ENCODE data around the gene RARRES1. TPM values are rescaled to one million over a fixed set of nuclear protein-coding genes. Genes with fewer than 3 reads are reported as not detected.

The RARRES1 gene, protein sequence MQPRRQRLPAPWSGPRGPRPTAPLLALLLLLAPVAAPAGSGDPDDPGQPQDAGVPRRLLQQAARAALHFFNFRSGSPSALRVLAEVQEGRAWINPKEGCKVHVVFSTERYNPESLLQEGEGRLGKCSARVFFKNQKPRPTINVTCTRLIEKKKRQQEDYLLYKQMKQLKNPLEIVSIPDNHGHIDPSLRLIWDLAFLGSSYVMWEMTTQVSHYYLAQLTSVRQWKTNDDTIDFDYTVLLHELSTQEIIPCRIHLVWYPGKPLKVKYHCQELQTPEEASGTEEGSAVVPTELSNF
- 0.33 and 0.39 TPM in 2 replicates for total RNA-seq
- 0.56 TPM in 1 of 2 replicates, not detected in the other for polyA plus RNA-seq

DNA sequence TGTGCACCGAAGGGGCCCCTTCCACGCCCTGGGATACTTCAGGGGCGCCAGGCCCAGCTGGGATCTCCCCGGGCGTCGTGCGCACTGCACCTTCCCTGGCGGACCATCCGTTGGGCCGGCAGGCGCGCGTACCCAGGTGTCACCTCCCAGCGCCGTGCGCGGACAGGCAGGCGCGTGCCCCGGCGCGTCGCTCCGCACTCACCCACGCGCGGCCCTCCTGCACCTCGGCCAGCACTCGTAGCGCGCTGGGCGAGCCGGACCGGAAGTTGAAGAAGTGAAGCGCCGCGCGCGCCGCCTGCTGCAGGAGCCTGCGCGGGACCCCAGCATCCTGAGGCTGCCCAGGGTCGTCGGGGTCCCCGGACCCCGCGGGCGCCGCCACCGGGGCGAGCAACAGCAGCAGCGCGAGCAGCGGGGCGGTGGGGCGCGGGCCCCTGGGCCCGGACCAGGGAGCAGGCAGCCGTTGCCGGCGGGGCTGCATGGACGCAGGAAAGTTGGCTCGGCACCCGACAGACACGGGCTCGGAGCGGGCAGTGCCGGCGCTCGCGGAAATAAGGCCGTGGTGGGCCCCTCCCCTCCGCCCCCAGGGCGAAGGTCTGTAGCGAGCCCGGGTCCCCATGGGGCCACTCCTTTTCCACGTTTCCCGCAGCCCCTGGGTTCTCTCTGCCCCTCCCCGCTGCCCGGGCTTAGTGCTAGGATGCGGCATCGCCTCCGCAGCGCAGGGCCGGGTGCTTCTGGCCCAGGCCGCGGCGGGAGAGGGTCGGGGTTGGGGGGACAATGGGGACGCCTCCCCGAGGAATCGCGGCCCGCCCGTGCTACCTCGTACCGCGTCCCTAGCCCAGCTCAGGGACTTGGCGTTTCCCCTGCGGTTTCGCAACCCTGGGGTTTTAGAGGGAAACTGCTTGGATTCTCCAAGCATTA, at the start of gene RARRES1:
RARRES1 (minus strand) TSS at position 520 of the 918 bp plus-strand sequence; CDS start at position 478, 42 bp downstream.
- peaks cover 36% of the 10 kb centered on the region for H3K27me3 ChIP-seq
- H3K9me3 ChIP-seq (ENCODE audit: low read depth) = no peaks in the 10 kb centered on the region
- no peak within 1 kb of the TSS for H3K27ac ChIP-seq
- H3K4me1 ChIP-seq (ENCODE audit: low read depth) = no peaks in the 10 kb centered on the region
- TF ChIP-seq, protein P1, sequence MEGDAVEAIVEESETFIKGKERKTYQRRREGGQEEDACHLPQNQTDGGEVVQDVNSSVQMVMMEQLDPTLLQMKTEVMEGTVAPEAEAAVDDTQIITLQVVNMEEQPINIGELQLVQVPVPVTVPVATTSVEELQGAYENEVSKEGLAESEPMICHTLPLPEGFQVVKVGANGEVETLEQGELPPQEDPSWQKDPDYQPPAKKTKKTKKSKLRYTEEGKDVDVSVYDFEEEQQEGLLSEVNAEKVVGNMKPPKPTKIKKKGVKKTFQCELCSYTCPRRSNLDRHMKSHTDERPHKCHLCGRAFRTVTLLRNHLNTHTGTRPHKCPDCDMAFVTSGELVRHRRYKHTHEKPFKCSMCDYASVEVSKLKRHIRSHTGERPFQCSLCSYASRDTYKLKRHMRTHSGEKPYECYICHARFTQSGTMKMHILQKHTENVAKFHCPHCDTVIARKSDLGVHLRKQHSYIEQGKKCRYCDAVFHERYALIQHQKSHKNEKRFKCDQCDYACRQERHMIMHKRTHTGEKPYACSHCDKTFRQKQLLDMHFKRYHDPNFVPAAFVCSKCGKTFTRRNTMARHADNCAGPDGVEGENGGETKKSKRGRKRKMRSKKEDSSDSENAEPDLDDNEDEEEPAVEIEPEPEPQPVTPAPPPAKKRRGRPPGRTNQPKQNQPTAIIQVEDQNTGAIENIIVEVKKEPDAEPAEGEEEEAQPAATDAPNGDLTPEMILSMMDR (IDR thresholded peaks at IDR 0.05; ENCODE audit: low read depth, low read length) = no peak
- peak; percentile 77 to 79 for DNase-seq (ENCODE audit: low read depth in 1 of 2, low spot score in 1 of 2)
- H3K4me3 ChIP-seq = peak within 1 kb of the TSS; percentile 60
- H3K36me3 ChIP-seq = no peaks in the 10 kb centered on the region

DNA sequence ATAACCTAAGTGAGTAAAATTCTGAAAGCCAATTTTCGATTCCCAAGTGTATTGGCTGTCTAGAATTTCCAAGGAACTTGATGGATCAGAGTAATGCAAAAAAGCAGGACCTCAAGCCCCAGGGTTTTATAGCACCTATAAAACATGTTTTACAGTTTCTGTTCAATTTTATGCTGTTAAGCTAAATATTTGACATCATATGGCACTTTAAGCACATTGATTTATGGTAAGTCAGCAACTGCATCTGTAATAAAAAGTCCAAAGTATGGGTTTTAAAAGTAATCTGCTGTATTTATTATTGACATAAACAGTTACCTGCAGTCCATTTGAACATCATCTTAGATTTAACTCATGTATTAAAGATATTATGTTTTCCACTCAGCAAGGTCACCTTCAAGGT, 49.6 kb upstream of the RARRES1 start:
- Histone ChIP-seq H3K27me3 (no peaks in the 10 kb centered on the region), H3K36me3 (no peaks in the 10 kb centered on the region), H3K4me1 (ENCODE audit: low read depth) (no peaks in the 10 kb centered on the region), H3K27ac (no peak overlapping the region), H3K4me3 (no peak overlapping the region), H3K9me3 (ENCODE audit: low read depth) (no peaks in the 10 kb centered on the region)
- TF ChIP-seq, protein P1 (IDR thresholded peaks at IDR 0.05; ENCODE audit: low read depth, low read length) = no peak
- DNase-seq (ENCODE audit: low read depth in 1 of 2, low spot score in 1 of 2) = no peak

DNA sequence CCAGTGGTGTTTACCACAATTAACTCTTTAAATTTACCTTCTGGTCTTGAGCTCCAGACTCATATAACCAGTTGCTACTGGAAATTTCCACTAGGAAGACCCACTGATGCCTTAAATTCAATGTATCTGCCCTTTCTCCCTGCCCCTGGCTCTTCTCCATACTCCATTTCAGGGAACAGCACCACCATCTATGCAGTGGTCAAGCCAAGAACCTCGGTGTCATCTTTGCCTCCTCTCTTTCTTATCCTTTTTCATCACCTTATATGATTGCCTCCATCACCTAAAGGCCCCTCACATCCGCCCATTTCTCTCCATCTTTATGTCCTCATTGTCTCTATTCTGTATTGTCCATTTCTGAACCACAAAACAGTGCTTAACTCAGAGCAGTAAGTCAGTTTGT, 48.9 kb upstream of the RARRES1 start:
- Histone ChIP-seq H3K9me3 (ENCODE audit: low read depth) (no peaks in the 10 kb centered on the region), H3K27ac (no peak overlapping the region), H3K4me3 (no peak overlapping the region), H3K27me3 (no peaks in the 10 kb centered on the region), H3K36me3 (no peaks in the 10 kb centered on the region), H3K4me1 (ENCODE audit: low read depth) (no peaks in the 10 kb centered on the region)
- DNase-seq (ENCODE audit: low read depth in 1 of 2, low spot score in 1 of 2) = no peak
- TF ChIP-seq, protein P1 (IDR thresholded peaks at IDR 0.05; ENCODE audit: low read depth, low read length) = no peak

DNA sequence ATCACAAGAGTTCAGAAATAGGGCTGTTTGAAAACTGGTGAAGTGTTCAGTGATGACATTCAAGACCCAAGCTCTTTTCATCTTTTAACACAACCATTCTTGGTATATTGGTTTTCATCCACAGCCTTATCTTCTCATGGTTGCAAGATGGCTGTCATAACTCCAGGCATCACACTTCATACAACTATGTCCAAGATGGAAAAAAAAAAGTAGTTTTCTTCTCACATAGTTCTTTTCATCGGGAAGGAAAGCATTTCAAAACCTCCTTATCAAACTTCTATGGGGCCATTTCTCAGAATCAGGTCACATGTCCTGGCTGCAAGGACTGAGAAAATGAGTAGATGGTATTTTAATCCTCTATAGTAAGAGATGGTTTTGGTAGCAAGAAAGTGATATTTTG, 48.5 kb upstream of the RARRES1 start:
- H3K9me3 ChIP-seq (ENCODE audit: low read depth) = no peaks in the 10 kb centered on the region
- TF ChIP-seq, protein P1 (IDR thresholded peaks at IDR 0.05; ENCODE audit: low read depth, low read length) = no peak
- no peaks in the 10 kb centered on the region for H3K27me3 ChIP-seq
- H3K4me1 ChIP-seq (ENCODE audit: low read depth) = no peaks in the 10 kb centered on the region
- no peak overlapping the region for H3K4me3 ChIP-seq
- peak in 1 of 2 donors; percentile 62 for DNase-seq (ENCODE audit: low read depth in 1 of 2, low spot score in 1 of 2)
- H3K36me3 ChIP-seq = no peaks in the 10 kb centered on the region
- no peak overlapping the region for H3K27ac ChIP-seq

DNA sequence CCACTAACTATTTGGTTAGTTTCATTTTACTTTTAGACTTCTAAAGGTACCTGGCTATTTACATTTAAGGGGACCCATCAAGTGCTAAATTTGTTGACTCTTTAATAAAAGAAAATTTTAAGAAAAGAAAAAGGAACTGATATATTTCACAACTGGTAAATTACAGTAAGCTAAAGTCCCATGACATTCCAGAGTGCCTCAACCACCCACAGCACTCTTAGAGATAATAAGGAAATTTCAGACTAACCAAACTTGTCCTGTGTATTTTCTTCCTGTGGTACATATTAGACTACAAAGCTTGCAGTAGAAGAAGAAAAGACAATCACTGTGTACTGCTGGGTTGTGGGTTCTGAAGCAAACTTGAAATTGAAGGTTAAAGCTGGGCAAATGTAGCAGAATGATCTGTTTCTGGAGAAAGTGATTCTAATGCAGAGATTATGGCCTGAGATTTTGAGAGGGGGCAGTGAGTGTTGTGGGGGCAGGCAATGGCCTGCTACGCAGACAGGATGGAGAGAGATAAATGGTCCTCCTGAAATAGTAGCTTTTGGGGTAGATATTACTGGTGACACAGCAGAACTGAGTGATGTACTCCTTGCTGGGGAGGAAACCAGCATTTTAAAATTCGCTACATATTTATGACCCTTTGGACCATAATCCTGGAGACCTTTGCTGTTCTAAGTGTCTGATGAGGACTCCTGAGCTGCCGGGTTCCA, 45.1 kb upstream of the RARRES1 start:
- TF ChIP-seq, protein P1 (IDR thresholded peaks at IDR 0.05; ENCODE audit: low read depth, low read length) = no peak

More for the DNA sequence above, 45.1 kb upstream of the RARRES1 start:
- Histone ChIP-seq H3K36me3 (no peaks in the 10 kb centered on the region), H3K27ac (no peak overlapping the region), H3K9me3 (ENCODE audit: low read depth) (no peaks in the 10 kb centered on the region), H3K4me1 (ENCODE audit: low read depth) (no peaks in the 10 kb centered on the region), H3K27me3 (no peaks in the 10 kb centered on the region), H3K4me3 (no peak overlapping the region)
- DNase-seq (ENCODE audit: low read depth in 1 of 2, low spot score in 1 of 2) = peak in 1 of 2 donors; percentile 65

All from cardiac muscle cell (in vitro differentiated cells and primary cell).